IPS-NIHi7 (cell line): ENCODE results near the gene CFHR2.
"Not testable (repeated sequence)": the region's sequence is repeated elsewhere in the genome, so short reads cannot be mapped to it uniquely, and the experiment has no call there.

Experiments used
- DNase-seq: peaks from one replicate; pipeline ENCODE4 v3.0.0; 2012; ENCODE audit warnings: mixed read lengths; ENCODE audit errors: extremely low spot score

Gene CFHR2

DNA sequence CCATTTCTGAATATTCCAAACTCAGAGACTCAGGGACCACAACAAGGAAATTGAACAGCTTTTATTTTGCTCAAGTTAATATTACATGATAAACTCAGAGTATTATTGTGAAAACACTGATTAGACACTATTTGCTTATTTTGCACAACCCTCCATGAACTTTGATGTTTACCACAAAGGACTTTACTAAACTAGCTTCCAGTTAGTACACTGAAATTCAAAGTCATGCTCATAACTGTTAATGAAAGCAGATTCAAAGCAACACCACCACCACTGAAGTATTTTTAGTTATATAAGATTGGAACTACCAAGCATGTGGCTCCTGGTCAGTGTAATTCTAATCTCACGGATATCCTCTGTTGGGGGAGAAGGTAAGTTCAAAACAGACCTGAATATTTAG is at the start of gene CFHR2:
TSS of gene CFHR2 (plus strand) at position 171 of the 400 bp plus-strand sequence. CDS start at position 314, 143 bp downstream.
- DNase-seq: not testable (repeated sequence)

DNA sequence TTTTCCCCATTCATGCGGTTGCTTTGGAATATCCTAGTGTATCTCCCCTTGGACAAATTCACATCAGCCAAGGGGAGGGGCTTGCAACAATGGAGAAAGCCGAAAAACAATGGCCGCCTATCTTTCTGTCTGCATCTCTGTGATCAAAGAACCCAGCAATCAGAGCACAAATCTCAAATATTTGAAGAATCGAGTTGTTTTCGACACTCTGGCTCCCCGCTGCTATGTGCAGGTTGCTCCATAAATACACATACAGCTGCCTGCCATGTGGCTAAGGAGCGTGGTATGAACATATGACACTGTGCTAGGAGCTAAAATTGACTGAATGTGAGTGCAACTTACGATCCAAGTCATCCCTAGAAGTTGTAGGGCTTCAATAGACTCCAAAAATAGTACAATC is 47.2 kb upstream of the CFHR2 start:
- no peak for DNase-seq

DNA sequence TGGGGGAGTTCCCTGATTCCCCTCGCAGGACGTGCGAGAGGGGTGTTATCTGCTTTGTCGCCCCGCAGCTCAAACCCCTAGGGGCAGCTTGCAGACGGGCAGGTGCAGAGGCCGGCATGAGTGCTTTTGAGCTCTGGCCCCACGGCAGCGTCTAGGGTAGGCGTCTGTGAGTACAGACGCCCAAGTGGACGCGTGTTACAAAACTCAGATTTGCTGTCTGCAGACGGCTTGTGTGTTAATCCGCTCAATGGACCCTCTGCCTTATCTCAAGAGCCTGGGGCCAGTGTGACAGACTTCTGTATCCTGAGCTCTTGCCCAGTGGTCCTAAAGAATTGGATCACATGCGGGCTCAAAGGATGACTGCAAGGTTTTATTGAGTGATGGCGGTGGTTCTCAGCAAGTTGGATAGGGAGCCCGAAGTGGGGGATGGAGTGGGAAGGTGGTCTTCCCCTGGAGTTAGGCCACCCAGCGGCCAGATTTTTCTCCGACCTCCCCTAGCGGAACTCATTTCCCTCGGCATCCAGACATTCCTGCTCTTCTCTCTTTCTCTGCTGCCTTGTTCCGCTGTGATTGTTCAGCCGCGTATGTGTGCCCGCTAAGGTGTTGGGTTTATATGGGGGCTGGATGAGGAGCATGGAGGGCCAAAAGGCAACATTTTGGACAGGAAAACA is 46.2 kb upstream of the CFHR2 start:
- DNase-seq: peak; percentile 50

DNA sequence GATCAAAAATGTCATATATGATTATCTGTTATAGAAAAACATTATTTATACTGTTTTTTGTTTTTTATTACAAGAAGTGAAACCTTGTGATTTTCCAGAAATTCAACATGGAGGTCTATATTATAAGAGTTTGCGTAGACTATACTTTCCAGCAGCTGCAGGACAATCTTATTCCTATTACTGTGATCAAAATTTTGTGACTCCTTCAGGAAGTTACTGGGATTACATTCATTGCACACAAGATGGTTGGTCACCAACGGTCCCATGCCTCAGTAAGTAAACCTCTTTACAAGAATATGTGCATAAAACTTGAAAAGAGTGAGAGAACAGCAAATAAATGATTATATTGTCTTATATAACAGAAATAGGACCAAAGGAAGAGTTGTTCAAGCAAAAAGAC is 41.2 kb upstream of the CFHR2 start:
- no peak for DNase-seq

DNA sequence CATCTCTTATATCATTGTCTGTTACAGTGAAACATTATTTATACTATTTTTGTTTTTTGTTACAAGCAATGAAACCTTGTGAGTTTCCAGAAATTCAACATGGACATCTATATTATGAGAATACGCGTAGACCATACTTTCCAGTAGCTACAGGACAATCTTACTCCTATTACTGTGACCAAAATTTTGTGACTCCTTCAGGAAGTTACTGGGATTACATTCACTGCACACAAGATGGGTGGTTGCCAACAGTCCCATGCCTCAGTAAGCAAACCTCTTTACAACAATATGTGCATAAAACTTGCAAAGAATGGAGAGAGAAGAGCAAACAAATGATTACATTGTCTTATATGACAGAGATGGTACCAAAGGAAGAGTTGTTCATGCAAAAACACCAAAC is 33.3 kb upstream of the CFHR2 start:
- DNase-seq: no peak

DNA sequence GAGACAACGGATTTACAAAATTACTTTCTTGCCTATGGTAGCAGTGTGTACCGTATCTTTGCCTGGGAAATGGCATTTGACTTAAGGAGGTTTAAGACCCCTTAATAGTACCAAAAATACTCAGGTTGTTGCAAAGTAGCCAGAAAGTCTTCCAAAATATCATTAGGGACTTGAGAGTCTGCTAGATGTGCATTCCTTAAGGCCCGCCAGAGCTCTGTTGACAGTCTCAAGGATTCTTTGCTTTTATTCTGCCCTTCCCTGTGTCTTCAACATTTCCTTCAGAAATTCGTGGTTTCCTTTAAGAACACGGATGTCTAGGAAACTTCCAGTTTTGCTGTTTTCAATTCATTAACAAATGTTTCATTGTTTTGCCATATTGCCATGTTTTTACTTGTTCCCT is 31.3 kb upstream of the CFHR2 start:
- DNase-seq: not testable (repeated sequence)

DNA sequence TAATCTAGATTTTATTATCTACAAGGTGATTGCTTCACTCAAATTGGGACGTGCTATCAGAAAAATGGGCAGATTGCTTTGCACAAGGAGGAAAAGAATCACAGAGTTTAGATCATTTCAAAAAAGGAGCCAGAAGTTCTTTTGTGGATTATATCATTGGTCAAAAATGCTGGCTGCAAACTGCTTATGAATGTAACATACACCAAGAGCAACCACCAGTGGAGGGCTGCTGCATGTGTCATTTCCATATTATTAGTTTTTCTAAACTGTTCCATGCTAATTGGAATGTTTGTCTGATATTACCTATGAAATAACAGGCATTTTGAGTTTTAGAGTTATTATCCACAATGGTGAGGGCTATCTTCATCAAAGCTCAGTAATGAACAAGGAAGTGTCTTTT is 16.7 kb upstream of the CFHR2 start:
- not testable (repeated sequence) for DNase-seq

DNA sequence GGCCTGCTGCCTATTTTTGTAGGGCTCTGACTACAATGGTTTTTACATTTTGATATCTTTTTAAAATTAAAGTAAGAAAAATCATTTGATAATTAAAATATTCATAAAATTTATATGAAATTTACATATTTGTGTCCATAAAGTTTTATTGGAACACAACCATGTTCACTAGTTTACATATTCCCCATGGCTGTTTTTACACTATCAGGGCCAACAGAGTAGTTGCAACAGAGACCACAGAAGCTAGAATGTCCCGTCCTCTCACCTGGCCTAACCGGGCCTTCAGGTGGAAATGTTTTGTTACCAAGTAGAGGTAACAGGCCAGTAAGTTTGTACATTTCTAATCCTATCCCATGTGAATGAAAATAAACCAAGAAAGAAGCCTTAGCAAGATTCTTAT is 10.7 kb upstream of the CFHR2 start:
- not testable (repeated sequence) for DNase-seq

DNA sequence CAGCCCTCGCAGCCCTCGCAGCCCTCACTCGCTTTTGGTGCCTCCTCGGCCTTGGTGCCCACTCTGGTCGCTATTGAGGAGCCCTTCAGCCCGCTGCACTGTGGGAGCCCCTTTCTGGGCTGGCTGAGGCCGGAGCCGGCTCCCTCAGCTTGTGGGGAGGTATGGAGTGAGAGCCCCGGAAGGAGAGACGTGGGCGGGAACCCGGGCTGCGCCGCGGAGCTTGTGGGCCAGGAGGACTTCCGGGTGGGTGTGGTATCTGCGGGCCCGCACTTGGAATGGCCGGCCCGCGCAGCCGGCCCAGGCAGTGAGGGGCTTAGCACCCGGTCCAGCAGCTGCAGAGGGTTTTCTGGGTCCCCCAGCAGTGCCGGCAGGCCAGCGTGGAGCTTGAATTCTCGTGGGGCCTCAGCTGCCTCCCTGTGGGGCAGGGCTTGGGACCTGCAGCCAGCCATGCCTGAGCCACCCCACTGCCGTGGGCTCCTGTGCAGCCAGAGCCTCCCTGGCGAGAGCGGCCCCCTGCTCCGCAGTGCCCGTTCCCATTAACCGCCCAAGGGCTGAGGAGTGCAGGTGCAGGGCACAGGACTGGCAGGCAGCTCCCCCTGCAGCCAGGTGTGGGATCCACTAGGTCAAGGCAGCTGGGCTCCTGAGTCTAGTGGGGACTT is 9.9 kb upstream of the CFHR2 start:
- DNase-seq: no peak

DNA sequence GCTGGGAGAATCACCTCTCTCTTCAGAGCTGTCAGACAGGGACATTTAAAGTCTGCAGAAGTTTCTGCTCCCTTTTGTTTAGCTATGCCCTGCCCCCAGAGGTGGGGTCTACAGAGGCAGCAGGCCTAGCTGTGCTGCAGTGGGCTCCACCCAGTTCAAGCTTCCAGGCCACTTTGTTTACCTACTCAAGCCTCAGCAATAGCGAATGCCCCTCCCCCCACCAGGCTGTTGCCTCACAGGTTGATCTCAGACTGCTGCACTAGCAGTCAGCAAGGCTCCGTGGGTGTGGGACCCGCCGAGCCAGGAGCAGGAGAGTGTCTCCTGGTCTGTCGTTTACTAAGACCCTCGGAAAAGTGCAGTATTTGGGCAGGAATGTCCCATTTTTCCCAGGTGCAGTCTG is 2.1 kb upstream of the CFHR2 start:
- not testable (repeated sequence) for DNase-seq

DNA sequence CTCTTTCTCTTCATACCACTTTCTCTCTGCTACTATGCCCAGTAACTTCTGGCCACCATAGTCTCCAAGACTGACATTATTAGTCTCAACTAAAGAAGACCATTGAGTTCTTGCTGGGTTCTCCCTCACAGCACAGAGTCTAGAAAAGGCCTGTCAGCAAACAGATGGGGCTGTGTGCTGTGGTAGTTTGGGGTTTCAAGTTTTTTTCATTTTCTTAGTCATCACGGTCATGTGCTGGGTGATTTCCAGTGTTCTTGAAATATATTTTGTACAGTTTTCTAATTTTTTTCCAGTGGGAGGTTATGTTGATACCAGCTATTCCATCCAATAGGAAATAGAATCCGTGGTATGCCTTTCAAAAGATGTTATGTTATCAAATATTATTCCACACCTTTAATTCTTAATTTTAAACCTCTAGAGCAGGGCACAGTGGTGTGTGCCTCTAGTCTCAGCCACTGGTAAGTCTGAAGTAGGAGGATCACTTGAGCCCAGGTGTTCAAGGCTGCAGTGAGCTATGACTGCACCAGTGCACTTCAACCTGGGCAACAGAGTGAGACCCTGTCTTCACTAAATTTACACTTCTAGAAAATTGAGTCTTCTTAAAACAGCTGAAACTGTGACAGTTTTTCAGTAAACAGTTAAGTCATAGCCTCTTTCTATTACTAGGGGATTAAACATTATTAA is 8.3 kb downstream of the CFHR2 start:
- no peak for DNase-seq

DNA sequence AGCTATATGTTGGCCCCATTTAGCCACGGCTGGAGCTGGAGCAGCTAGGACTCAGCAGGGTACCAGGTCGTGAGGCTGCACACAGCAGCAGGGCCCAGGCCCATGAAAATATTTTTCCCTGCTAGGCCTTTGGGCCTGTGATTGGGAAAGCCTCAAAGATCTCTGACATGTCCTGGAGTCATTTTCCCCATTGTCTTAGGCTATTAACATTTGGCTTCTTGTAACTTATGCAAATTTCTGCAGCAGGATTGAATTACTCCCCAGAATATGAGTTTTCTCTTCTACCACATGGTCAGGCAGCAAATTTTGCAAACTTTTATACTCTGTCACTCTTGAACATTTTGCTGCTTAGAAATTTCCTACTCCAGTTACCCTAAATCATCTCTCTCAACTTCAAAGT is 11.2 kb downstream of the CFHR2 start:
- no peak for DNase-seq

DNA sequence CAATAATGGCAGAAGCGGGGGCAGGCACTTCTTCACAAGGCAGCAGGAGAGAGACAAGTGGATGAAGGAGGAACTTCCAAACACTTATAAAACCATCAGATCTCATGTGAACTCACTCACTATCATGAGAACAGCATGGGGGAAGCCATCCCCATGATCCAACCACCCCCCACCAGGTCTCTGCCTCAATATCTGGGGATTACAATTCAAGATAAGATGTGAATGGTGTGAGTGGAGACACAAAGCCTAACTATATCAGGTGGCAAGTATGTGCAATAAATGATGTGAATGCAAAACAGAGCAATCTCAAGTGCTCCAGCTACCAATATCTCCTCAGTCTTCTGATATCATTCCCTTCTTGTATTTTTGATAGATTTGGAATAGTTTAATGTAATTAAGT is 12.4 kb downstream of the CFHR2 start:
- DNase-seq: no peak

DNA sequence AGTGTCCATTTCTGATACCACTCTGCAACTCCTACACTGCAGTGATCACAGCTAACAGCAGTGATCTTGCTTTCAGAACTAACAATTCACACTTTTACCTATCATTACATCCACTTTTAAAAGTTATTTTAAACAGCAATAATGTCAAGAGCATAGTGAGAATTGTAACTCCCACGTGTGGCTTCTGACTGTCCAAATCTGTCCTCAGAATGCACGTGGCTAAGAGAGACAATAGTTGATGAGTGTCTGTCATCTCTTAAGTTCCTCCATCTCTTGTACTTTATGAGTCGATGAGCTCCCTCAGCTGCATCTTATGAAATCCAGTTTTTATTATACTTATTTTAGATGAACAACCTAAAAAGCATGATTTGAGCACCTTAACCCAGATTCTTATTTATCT is 17.3 kb downstream of the CFHR2 start:
- no peak for DNase-seq

DNA sequence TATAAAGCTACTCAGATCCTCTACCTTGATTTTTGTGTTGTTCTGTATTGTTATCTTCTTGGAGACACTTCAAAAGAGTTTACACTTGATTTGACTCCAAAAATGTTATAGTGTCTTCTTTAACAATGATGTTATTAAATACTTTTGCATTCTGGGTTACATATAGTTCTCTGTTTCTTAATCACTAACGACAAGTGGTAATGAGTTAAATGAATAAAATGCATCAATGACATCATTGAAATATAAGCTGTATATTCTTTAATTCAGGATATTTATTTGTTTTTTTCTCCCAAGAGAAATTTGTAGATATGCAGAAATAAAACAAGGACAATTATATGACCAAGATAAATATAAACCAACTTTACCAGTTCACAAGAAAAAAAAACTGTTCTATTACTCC is 26.6 kb downstream of the CFHR2 start:
- no peak for DNase-seq

DNA sequence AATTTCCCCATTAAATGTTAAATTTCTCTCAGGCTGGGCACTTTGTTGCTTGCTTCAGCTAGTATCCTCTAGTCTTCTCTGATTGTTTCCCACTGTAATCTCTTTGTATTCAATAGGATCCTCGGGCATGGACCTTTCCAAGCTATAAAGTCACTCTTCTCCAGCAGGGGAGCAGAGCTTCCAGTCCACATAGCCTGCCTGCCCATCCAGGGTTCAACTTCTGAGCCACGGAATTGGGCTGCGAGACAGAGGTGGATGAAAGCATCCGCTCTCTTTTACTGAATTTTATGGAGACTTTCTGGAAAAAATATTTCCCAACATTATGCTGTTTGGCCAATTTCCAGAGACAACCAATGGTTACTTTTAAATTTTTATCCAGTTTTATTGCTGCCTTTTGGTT is 32.7 kb downstream of the CFHR2 start:
- no peak for DNase-seq

DNA sequence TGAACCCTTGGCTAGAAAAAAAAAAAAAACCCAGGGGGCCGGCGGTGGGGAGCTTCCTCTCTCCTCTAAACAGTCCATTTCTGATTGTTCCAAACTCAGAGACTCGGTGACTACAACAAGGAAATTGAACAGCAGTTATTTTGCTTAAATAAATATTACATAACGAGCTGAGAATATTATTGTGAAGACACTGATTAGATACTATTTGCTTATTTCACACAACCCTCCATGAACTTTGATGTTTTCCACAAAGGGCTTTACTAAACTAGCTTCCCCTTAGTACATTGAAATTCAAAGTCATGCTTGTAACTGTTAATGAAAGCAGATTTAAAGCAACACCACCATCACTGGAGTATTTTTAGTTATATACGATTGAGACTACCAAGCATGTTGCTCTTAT is 33.7 kb downstream of the CFHR2 start, which contains the start of gene CFHR5:
TSS of gene CFHR5 (plus strand) at position 279 of the 400 bp plus-strand sequence. CDS start at position 388, 109 bp downstream.
- no peak for DNase-seq

DNA sequence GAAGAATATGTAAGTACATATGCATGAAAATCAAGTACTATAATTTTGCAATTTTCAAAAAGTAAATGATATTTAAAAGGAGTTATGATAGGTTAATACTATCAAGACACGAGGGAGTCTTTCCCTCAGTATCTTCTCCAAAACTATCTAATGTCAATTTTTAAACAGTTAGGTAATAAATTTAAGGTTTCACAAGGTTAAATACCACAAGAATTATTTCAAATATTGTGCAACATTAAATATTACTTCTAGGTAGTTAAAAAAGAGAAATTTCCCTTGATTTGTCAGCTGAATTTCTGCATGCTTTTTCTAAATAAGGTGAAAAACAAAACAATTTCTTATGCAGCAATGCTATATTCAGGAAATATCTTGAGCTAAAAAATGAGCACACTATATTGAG is 37.3 kb downstream of the CFHR2 start:
- no peak for DNase-seq

DNA sequence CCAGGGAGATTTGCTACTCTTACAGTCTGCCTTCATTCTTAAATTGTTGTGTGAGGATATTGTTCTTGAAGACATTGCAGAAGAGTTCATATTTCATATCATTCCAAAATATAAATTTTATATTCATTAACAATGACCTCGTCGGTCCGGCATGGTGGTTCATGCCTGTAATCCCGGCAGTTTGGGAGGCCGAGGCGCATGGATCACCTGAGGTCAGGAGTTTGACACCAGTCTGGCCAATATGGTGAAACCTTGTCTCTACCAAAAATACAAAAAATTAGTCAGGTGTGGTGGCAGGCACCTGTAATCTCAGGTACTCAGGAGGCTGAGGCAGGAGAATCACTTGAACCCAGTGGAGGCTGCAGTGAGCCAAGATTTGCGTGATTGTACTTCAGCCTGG is 38.7 kb downstream of the CFHR2 start:
- not testable (repeated sequence) for DNase-seq

DNA sequence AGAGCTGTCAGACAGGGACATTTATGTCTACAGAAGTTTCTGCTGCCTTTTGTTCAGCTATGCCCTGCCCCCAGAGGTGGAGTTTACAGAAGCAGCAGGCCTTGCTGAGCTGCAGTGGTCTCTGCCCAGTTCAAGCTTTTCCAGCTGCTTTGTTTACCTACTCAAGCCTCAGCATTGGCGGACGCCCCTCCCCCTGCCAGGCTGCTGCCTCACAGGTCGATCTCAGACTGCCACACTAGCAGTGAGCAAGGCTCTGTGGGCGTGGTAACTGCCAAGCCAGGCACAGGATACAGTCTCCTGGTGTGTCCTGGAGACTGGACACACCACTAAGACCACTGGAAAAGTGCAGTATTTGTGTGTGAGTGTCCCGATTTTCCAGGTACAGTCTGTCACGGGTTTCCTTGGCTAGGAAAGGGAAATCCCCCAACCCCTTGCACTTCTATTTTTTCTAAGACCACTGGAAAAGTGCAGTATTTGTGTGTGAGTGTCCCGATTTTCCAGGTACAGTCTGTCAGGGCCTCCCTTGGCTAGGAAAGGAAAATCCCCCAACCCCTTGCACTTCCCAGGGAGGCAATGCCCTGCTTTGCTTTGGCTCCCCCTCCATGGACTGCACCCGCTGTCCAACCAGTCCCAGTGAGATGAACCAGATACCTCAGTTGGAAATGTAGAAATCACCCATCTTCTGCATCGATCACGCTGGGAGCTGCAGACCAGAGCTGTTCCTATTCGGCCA is 48.5 kb downstream of the CFHR2 start:
- peak; percentile 65 for DNase-seq

DNA sequence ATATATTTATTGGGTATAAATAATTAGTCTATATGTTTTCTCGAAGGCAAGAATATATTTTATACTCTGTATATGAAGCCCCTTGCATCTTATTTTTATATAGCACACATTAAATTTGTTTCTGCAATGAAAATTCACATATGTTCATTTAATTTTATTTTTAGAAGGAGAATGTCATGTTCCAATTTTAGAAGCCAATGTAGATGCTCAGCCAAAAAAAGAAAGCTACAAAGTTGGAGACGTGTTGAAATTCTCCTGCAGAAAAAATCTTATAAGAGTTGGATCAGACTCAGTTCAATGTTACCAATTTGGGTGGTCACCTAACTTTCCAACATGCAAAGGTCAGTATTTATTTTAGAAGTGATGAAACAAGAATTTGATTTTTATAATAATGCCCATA is 50.4 kb downstream of the CFHR2 start:
- no peak for DNase-seq

DNA sequence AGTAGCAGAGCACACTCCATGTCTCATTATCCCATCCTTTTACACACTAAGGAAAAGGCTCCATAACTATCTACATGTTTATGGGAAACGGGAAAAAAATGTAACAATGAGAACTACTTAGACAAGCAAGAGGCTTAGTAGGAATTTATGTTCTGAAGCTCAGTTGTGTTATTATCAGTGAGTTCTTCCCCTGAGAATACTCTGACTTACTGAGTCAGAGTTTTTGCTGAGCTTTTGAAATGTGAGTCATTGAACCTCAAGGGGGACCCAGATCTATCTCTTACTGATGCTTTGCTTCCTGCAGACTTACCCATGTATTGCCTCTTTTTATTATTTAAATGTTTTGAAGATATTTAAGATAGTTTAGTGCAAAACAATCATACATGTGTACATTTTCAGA is 53.9 kb downstream of the CFHR2 start:
- no peak for DNase-seq
